HG03064 (cell line): ENCODE data around the gene EIF4E3.

Source experiments
- ATAC-seq: cut with Tn5 transposase; IDR thresholded peaks from one replicate; pipeline ENCODE4 v1.9.1; 2021; ENCODE audit warnings: low read depth; ENCODE audit not compliant: unreplicated experiment

Gene EIF4E3

DNA sequence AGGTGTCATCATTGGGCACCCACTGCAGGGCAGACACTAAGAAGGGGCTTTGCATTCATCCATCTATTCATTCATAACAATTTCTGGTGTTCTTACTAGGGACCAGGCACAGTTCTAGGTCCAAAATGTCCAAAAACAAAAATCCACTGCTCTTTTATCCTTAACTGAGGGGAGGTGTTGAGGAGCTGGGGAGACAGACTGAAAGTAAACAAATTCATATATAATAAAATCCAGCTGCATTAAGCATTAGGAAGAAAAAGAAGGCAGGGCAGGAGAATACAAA is 1.1 kb downstream of the EIF4E3 start:
- no peak for ATAC-seq

- no peak for ATAC-seq
Measured at GRCh38 chr3:71723452-71724170, 1.6 kb downstream of the EIF4E3 start.

GRCh38 chr3:71722693-71723092 is 2.5 kb downstream of the EIF4E3 start:
- ATAC-seq: no peak

- no peak for ATAC-seq
Measured at GRCh38 chr3:71721651-71722157, 3.5 kb downstream of the EIF4E3 start.

- no peak for ATAC-seq
Measured at GRCh38 chr3:71721002-71721401, 4.2 kb downstream of the EIF4E3 start.

DNA sequence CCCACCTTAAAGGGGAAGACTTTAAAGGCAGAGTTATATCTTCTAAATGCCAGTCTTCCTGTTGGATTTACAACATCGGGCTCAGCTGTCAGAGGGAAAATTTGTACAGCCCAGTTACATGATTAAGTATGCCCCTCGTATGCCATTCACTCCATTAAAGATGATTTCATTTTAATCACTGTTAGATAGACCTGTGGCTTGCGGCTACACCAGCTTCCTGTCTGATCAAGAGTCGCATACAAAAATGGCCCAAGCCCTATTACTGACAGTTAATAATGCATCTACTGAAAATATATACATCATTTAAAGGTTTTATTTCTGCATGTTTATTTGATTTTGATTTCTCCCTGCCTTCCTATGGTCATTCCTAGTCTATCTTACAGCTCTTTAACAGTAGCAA is 7.1 kb downstream of the EIF4E3 start:
- no peak for ATAC-seq

DNA sequence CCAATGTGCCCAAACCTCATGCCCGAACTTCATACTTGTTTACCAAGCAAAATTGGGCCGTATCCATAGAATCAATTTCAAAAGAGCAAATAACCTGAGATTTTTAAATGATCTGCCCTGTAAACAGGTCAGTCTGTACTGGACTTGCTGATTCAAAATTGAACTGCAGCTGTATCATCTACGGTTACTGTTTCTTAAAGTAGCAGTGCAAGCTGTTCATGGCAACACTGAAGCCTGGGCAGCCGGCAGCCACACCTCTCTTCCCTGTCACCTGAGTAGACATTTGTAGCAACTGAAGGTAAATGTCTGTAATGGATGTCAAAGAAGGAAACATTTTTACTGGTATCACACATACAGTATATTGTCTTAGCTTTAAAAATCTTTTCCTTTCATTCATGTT is 10.6 kb downstream of the EIF4E3 start:
- ATAC-seq: no peak

GRCh38 chr3:71713041-71713440 is 12.2 kb downstream of the EIF4E3 start:
- ATAC-seq: no peak

DNA sequence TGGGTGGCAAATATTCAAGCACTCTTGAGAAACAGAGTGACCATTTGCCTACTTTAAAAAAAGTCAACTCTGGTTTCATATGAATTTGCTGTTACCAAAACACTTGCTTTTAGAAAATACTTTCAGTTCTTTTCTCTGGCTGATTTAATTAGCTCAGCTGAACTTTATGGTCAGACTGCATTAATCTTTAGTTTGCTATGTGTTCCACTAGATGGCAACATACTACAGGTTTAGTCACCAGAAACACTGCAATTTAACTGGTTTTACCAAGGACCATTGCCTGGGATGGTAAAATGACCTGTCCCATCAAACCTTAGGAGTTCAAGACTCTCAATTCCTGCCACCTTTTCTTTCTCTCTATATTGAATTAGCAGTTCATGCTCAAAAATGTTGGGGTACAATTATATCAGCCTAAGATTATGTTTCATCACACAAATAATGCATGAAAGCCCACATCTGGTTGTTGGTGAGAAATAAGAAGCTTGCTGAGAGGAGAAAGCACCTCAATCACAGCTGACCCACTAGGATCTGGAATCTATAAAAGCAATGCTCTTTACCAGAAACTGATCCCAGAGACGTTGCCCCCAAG is 14.2 kb downstream of the EIF4E3 start:
- ATAC-seq: no peak

DNA sequence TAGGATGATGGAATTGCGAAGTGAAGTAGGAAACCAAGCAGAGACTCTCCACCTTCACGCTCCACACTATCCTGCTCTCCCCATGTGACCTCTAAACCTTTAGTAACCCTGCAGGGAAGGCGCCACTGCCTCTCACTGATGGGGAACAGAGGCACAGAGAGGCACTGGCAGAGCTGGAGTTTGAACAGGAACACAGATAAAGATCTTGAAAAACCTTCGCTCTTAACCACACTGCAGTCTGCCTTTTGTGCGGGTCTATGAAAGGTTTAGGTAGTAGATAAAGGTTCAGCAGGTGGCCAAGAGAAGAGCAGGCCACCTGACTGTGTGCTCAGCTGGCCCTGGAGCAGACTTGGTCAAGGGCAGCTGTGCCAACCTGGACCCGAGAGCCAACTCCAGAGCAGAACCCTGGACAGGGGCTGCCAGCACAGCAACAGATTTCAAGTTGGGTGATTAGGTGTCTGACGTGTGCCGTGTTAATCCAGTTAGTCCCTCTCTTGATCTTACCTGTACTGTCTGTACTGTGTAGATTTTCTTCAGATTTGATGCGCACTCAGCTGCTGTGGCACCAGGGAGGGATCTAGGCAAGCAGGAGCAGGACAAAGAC is 15.2 kb downstream of the EIF4E3 start:
- ATAC-seq: no peak

DNA sequence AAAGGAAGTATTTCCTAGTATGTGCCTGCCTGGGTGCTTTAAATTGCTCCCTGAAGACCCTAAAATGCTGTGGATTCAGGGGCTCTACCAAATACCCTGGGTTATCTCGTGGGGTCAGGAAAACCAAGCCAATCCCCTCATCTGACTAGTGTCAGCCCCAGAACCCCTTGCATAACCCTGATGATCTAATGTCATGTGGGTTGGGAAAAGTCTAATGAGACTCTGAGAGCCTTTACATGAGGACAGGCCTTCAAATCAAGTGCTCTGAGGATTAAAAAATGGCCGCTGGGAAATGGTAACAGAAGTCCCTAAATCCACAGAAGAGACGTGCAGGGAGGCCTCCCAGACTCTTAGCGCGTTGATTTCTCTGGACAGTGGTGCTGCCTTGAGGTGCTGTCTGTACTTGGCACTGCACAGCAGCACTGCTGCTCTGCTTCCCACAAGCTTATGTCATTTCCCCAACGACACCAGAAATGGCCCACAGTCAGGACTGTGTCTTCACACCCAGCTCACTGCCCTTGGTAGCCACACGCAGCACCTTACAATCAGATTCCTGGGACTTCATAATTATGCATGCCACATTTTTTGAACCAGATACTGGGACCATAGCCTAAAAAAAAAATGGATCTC is 16.6 kb downstream of the EIF4E3 start:
- ATAC-seq: no peak

- no peak for ATAC-seq
Measured at GRCh38 chr3:71707595-71707994, 17.6 kb downstream of the EIF4E3 start.

DNA sequence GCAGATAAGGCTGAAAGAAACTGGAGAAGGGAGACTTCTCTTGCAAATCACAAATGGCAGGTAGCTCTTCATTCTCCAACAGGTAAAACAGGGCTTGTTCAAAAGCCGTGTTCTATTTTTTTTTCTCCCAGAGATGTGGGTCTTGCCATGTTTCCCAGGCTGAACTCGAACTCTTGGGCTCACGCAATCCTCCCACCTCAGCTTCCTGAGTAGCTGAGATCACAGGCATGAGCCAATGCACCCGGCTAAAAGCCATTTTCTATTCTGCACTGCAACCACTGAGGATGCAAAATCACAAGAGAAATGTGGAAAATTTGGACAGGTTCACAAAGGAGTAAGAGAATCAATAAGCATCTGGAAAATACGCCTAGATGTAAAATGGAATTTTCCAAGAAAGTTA is 19.5 kb downstream of the EIF4E3 start:
- ATAC-seq: no peak

DNA sequence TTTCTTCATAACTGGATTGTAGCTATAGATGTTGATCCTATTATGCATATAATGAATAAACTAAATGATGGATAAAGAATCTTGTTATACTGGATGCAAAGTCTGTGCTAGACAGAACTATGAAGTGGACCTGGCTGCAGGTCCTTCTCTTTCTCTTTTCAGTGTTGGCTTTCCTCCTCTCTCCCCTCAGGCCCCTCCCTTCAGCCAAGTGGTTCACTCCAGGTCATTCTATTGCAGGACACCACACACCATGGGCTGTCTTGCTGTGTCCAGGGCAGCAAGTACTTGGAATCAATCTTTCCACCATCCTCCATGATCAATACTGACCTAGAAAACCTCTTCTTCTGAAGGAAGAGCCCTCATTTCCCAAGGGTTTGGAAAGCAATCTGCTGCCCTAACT is 20.3 kb downstream of the EIF4E3 start:
- no peak for ATAC-seq

GRCh38 chr3:71703797-71704196 is 21.4 kb downstream of the EIF4E3 start:
- ATAC-seq: no peak

GRCh38 chr3:71702131-71703024 is 22.8 kb downstream of the EIF4E3 start:
- ATAC-seq: no peak

DNA sequence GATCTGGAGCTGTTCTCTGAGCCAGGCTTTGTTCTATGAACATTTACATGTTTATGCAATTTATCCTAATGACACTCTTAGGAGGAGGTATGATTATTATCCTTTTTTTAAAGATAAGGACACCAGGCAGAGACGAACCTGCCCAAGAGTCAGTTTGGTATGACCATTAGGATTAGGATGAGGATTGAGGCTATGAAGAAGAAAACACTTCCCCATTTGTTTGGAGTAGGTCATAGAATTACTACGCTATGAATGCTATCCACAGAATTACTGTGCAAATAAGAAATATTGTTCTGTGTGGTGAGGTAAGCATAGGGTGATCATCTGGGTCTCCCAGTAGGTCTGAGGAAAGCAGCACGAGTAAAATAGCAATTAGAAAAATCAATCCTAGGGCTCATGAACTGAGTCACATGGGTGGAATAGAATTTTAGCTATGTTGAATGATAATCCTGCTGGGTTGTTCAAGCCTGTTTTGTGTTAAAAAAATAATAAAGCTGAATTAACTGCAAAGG is 23.9 kb downstream of the EIF4E3 start:
- ATAC-seq: no peak

DNA sequence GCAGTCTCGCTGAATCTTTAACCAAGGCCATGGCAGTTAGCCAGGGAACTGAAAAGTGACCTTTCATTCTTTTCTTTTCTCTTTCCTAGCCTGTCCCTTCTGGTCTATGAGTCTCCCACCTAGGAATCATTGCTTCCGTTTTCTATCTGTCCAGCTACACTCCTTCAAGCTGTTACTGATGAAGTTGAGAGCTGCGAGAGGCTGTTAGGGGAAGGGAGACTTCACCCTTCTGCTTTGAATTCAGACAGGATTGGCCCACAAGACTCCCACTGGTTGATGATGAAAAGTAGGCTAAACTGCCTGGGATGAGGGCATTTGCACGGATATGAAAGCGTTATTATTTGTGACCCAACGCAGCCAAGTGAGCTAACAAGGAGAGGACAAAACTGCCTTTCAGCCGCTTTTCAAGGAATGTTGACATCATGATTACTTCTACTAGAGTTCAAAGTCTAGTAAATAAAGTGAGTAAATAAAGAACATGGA is 30.2 kb downstream of the EIF4E3 start:
- no peak for ATAC-seq

GRCh38 chr3:71694358-71694999 is 30.7 kb downstream of the EIF4E3 start:
- ATAC-seq: no peak

GRCh38 chr3:71693641-71694040 is 31.6 kb downstream of the EIF4E3 start:
- no peak for ATAC-seq
